CD4-positive, alpha-beta T cell treated with Interferon gamma for 1 hour (primary cell): ENCODE results near the gene CHD1.

Source experiments
- DNase-seq: peaks from one replicate; pipeline ENCODE4 v3.0.0-alpha.2; 2020

CHD1 gene

DNA sequence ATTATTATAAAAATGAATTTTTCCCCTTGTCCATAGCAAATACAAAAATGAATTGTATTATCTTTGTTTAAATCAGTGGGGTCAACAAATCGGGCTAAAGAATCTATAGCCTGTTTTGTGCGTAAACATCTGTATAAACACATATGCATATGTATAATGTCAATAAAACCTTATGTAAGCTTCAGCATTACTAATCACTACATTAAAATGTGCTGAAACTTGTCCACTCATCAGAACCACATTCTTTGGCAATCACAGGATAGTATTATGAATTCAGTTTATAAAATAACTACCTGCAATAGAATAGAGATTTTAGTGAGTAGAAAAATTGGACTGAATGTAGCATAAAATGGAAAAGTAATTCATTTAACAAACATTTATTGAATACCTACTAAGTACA is 124.7 kb downstream of the CHD1 start:
- no peak for DNase-seq
